GM19395 (cell line): Measurements from ENCODE around the gene POLR3K.
"Not testable (repeated sequence)": the region's sequence is repeated elsewhere in the genome, so short reads cannot be mapped to it uniquely, and the experiment has no call there.

ENCODE experiments used
- ATAC-seq: cut with Tn5 transposase; IDR thresholded peaks from one replicate; pipeline ENCODE4 v1.9.1; 2021; ENCODE audit warnings: mild to moderate bottlenecking, moderate library complexity; ENCODE audit not compliant: unreplicated experiment

The POLR3K gene

GRCh38 chr16:47234-47633 lies 6.2 kb downstream of the POLR3K start:
- no peak for ATAC-seq

DNA sequence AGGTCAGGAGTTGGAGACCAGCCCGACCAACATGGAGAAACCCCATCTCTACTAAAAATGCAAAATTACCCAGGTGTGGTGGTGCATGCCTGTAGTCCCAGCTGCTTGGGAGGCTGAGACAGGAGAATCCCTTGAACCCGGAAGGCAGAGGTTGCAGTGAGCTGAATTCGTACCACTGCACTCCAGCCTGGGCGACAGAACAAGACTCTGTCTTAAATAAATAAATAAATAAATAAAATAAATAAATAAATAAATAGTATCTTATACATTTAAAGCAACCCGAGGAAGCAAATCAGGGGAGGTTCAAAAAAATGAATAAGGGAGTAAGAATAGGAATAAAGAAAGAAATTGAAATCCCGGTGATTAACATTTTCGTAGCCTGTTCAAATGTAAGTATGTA lies 6.9 kb downstream of the POLR3K start:
- ATAC-seq = not testable (repeated sequence)

- ATAC-seq = no peak
Observed at GRCh38 chr16:45454-45853, 8.0 kb downstream of the POLR3K start.

DNA sequence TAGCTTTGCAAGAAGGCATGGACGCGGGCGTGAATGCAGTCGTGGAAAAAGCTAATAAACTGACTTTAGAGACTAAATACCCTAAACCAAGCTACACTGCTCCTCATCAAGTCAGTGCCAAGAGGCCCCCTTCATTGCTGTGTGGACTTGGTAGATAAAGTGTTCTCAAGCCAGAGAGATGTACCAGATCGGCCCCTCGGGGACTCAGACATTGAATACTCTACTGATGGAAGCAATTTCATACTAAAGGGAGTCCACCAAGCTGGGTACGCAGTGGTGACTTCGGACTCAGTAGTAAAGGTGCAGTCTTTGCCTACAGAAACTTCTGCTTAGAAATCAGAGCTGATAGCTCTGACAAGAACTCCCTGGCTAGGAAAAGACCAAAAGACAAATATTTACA lies 8.8 kb downstream of the POLR3K start:
- ATAC-seq = no peak

- no peak for ATAC-seq
Observed at GRCh38 chr16:43294-43693, 10.1 kb downstream of the POLR3K start.

DNA sequence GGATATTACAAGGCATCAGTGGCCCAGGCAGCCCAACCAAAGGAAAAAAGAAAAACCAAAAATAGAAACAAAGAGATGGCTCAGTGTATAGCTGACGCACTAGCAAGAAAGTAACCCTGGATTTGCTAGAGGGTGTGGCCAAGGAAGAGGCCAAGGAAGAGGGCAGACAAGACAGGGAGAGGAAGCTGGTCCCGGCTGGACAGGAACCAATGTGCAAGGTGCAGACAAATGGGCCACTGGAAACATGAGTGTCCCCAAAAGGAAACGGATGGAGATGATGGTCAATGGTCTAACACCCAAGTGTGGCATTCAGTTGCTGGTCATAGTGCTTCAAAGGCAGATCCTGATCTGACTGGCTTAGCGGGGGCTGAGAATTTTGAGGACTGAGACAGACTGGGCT lies 10.7 kb downstream of the POLR3K start:
- no peak for ATAC-seq

DNA sequence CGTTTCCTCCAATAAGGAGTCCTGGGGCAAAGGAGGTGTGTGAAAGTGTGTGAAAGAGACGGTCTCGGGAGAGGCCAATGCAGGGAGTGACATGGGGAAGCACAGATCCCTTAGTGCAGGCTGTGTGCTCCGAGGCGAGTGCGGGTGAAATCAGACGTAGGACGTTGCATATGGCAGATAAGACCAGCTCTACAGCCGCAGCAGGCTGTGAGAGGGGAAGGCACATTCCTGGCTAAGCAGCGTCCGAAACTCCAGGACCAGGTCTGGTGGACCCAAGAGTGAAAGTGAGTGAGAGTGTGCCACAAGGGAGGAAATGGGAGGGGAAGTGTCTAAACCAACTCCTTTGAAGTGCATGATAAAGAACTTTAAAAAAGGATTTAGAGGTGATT lies 11.3 kb downstream of the POLR3K start:
- no peak for ATAC-seq

DNA sequence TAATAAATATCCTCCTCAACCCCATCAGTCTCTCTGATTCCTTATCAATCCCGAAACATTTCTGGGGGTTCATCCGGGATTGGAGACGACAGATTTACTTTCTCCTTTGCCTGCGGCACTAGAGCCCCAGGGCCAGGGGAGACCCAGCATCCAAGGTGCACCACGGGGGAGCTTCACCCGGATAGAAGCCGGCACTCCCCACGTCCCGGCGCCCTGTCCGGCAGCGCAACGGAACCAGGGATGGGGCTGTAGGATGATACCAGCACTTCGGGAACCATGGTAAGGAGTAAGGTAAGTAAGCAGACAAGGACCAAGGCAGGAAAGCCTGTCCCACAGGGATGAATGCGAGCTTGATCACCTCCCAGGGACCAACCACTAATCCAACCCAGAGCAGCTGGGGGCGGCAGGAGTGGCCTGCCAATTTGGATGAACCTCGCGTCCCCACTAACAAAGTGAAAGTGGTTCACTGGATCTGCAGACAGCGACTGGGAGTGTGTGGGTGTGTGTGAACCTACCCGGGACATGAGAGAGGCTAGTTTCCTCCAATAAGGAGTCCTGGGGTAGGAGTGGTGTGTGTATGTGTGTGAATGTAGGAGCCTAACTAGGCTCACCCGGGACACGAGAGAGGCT lies 11.9 kb downstream of the POLR3K start:
- ATAC-seq = no peak

DNA sequence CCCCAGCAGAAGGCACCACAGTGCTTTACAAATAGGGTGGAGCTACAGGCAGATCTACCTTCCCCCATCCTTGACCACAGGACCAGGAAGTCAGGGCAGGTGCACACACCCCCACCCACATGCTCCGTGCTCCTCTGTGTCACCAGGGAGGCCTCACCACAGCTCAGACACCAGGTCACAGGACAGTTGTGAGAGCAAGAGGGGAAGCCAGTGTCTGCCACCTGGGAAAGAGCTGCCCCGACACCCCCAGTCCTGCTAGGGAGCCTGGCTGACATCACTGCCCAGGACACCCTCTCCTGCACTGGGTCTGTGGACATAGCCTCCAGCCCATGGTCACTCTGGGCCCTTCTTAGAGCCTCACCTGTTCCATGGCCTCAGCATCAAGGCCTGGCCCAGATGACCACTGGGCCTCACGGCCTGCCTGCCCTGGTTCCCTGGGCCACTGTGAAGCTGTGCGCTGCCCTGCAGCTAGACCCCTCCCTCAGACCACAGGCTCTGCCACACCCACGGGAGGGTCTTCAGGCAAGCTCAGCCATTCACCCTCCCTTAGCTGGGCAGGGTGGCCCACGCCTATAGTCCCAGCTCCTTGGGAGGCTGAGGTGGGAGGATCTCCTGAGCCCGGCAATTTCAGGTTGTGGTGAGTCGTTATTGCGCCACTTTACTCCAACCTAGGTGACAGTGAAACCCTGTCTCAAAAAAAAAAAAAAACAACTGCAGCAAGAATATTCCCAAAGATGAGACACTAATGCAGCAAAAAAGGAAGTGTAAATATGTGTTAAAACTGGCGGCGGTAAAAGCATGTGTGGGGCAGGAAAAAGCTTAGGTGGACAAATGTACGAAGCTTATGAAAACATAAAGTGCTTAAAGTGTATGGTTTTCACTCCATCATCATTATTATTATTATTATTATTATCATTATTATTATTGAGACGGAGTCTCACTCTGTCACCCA lies 14.2 kb downstream of the POLR3K start:
- ATAC-seq = peak; percentile 70

GRCh38 chr16:38206-38605 lies 15.2 kb downstream of the POLR3K start:
- ATAC-seq = not testable (repeated sequence)

DNA sequence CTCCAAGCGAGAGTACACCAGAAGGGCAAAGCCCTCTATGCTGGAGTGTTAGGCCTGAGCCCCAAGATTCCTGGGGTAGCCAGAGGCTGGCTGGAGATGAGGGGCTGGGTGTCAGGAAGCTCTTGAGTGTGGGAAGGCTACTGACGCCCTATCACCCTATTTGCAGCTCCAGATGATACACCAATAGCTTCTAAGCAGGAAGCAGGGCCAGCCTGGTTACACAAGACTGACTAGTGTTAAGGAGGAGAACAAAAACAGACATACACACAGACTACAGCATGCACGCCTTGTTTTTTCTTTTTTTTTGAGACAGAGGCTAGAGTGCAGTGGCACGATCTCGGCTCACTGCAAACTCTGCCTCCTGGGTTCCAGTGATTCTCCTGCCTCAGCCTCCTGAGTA lies 15.9 kb downstream of the POLR3K start:
- ATAC-seq = no peak

GRCh38 chr16:36336-36984 lies 16.9 kb downstream of the POLR3K start:
- no peak for ATAC-seq

DNA sequence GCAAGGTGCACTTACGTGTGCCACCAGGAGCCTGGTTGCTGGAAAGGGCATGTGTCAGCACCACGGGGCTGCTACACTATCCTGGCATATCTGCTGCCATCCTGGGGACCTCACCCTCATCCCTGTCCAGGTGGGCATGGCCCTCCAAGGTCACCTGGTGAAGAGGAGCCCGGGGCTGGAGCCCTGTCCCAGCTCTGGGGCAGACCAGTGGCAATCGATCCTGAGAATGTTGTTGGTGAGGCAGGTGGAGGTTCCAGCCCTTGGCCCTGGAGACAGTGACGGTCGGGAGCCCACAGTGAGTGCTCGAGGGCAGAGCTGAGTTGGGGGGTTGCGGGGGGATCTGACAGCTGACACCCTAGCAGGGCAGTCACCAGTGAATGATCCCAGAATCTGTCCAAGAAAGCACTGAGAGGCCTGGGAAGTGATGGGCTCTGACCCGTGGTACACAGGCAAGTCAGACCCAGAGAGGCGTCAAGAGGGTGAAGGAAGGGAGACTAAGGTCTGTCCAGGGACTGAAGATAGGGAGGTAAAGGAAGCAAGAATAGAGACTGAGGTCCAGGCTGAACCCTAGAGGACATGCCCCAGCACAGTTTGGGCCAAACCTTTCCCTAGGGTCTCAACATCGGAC lies 17.6 kb downstream of the POLR3K start:
- no peak for ATAC-seq

DNA sequence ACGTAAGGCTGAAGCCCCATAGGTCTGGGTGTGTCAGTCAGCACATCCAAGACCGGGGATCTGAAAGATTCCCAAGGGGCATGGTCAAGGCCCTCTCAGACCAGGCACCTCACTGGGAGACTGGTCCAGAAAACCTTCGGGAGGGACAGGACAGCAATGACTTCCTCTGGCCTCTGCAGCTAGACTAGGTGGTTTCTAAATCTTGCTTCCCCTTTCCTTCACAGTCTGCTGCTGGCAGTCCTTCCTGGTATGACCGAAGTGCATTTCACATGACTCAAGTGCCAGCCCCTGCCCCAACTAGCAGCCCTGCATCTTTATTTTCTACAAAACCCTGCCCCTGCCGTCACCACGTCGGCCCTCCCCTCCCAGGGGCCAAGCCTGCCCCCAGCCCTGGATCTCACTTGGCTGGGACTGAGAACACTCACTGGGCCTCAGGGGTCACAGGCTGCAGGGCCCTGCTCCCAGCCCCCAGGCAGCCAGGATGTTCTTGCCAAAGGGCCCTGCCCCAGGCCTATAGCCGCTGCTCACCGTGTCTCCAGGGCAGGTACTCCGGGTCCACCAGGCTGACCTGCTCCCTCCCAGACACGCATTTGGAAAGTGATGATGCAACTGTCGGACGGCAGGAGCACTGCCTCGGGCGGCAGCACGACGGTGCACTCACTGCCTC lies 18.3 kb downstream of the POLR3K start:
- ATAC-seq = no peak

DNA sequence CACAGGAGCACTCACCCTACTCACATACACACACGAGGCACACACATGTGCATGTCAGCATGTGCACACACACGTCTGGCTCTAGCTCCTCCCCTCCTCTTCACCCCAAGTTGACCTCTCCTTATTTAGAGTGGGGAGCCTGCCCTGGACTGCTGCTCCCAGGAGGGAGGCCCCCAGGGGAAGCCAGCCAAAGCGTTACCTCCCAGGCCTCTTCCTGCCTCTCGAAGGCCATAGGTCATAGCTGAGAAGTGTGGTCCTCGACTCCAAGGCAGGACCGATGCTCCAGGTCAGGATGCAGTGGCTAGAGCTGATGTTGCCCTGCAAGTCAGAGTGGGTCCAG lies 18.8 kb downstream of the POLR3K start:
- ATAC-seq = no peak

- ATAC-seq = no peak
Observed at GRCh38 chr16:33877-34647, 19.3 kb downstream of the POLR3K start.

GRCh38 chr16:33154-33876 lies 20.1 kb downstream of the POLR3K start:
- ATAC-seq = not testable (repeated sequence)

DNA sequence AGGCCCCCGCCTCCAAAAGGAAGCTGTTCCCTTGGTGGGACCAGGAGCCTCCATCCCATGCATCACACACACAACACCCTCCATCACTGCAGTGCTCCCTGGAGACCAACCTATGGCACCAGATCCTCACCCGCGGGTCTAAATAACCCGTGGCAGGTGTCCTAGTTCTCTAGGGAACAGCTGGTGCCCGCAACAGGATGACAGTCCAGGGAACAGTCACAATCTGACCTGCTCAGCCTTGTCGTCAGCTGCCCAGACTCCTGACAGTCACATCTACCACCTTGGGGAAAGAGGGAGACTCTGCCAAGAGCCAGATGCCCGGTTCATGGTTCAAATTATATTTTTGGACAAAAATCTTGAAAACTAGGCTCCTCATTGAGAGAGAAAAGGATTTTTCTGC lies 22.8 kb downstream of the POLR3K start:
- not testable (repeated sequence) for ATAC-seq

DNA sequence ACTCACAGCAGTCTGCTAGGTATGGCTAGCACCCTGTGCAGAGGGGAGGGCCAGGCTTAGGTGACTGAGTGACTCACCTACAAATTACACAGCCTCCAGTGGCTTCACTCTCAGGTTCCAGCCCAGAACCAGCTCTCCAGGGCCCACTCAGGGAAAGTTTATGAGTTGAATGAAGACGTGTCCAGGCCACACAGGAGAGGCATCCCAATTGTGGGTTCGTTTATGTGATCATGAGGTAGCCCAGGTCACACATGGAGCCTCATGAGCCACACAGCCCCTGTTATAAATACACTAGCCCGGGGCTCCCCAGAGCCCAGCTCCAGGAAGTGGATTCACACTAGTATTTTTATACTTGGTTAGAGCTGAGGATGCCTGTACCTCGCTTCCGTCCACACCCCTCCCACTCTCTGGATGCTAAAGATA lies 27.5 kb downstream of the POLR3K start:
- not testable (repeated sequence) for ATAC-seq
